GM12891 (cell line): ENCODE data around the gene VPS13D.

ENCODE experiments used
- PAX5 ChIP-seq: IDR thresholded peaks from 2 replicates; pipeline ENCODE4 v1.6.1; 2011; ENCODE audit warnings: low read length, moderate library complexity, mild to moderate bottlenecking; ENCODE audit not compliant: insufficient read depth, severe bottlenecking
- POLR2A ChIP-seq: IDR thresholded peaks from 2 replicates; pipeline ENCODE4 v1.6.1; 2011; ENCODE audit warnings: low read depth, low read length, control low read depth
- POLR2AphosphoS5 ChIP-seq: IDR thresholded peaks from 2 replicates; pipeline ENCODE4 v1.6.1; 2011; ENCODE audit warnings: low read depth, low read length, control low read depth
- POU2F2 ChIP-seq: IDR thresholded peaks from 2 replicates; pipeline ENCODE4 v1.6.1; 2011; ENCODE audit warnings: low read depth, mild to moderate bottlenecking, control low read depth, low read length, moderate library complexity
- SPI1 ChIP-seq: IDR thresholded peaks from 2 replicates; pipeline ENCODE4 v1.6.1; 2011; ENCODE audit warnings: low read depth, low read length, control low read depth
- TAF1 ChIP-seq: IDR thresholded peaks from 2 replicates; pipeline ENCODE4 v1.6.1; 2011; ENCODE audit warnings: low read depth, low read length, control low read depth

GRCh38 chr1:12249748-12250147, 19.9 kb downstream of the VPS13D start:
- TF ChIP-seq TAF1 (no peak), POLR2AphosphoS5 (no peak), POLR2A (no peak), POU2F2 (no peak), SPI1 (no peak), PAX5 (no peak)
